ENCODE results near the gene CCDC198.

Gene CCDC198

GRCh38 chr14:57491640-57492039, 2.0 kb downstream of the CCDC198 start:
- no peak for TF ChIP-seq CTCF (IDR thresholded peaks at IDR 0.05; ENCODE audit: low read depth, low read length)
- no peak for DNase-seq (ENCODE audit: low read depth in 2 of 2)
- no peak overlapping the region for H3K4me3 ChIP-seq (replicated peaks in 1 of 2; ENCODE audit: low read depth in 2 of 2, low read length in 2 of 2)

- TF ChIP-seq CTCF (IDR thresholded peaks at IDR 0.05; ENCODE audit: low read depth, low read length), result no peak
- no peak overlapping the region for H3K4me3 ChIP-seq (replicated peaks in 1 of 2; ENCODE audit: low read depth in 2 of 2, low read length in 2 of 2)
- DNase-seq (ENCODE audit: low read depth in 2 of 2), result peak in 1 of 2 donors; percentile 6
Observed at GRCh38 chr14:57487771-57488170, 5.9 kb downstream of the CCDC198 start.

GRCh38 chr14:57486767-57487379, 6.8 kb downstream of the CCDC198 start:
- TF ChIP-seq CTCF (IDR thresholded peaks at IDR 0.05; ENCODE audit: low read depth, low read length), result peak; percentile 63
- DNase-seq (ENCODE audit: low read depth in 2 of 2), result peak; percentile 59 to 61
- no peak overlapping the region for H3K4me3 ChIP-seq (replicated peaks in 1 of 2; ENCODE audit: low read depth in 2 of 2, low read length in 2 of 2)

GRCh38 chr14:57485635-57486034, 8.0 kb downstream of the CCDC198 start:
- H3K4me3 ChIP-seq (replicated peaks in 1 of 2; ENCODE audit: low read depth in 2 of 2, low read length in 2 of 2), result no peak overlapping the region
- no peak for DNase-seq (ENCODE audit: low read depth in 2 of 2)
- TF ChIP-seq CTCF (IDR thresholded peaks at IDR 0.05; ENCODE audit: low read depth, low read length), result no peak

GRCh38 chr14:57482120-57482519, 11.5 kb downstream of the CCDC198 start:
- TF ChIP-seq CTCF (IDR thresholded peaks at IDR 0.05; ENCODE audit: low read depth, low read length), result no peak
- no peak overlapping the region for H3K4me3 ChIP-seq (replicated peaks in 1 of 2; ENCODE audit: low read depth in 2 of 2, low read length in 2 of 2)
- no peak for DNase-seq (ENCODE audit: low read depth in 2 of 2)

- DNase-seq (ENCODE audit: low read depth in 2 of 2), result peak in 1 of 2 donors; percentile 10
- H3K4me3 ChIP-seq (replicated peaks in 1 of 2; ENCODE audit: low read depth in 2 of 2, low read length in 2 of 2), result no peak overlapping the region
- TF ChIP-seq CTCF (IDR thresholded peaks at IDR 0.05; ENCODE audit: low read depth, low read length), result no peak
Observed at GRCh38 chr14:57480051-57480450, 13.6 kb downstream of the CCDC198 start.

- no peak for TF ChIP-seq CTCF (IDR thresholded peaks at IDR 0.05; ENCODE audit: low read depth, low read length)
Observed at GRCh38 chr14:57479197-57479596, 14.5 kb downstream of the CCDC198 start.

More at GRCh38 chr14:57479197-57479596, 14.5 kb downstream of the CCDC198 start:
- no peak overlapping the region for H3K4me3 ChIP-seq (replicated peaks in 1 of 2; ENCODE audit: low read depth in 2 of 2, low read length in 2 of 2)
- DNase-seq (ENCODE audit: low read depth in 2 of 2), result no peak
